MM.1S (cell line): ENCODE measurements around the gene NRAP.

ENCODE experiments used
- CTCF ChIP-seq: fragments of 300-600 bp; sonication (generic); IDR thresholded peaks from 2 replicates; pipeline ENCODE4 v1.5.1; 2016; ENCODE audit warnings: antibody characterized with exemption, low read length, mixed read lengths
- EZH2phosphoT487 ChIP-seq: fragments of 300-600 bp; sonication (generic); IDR thresholded peaks from 2 replicates; pipeline ENCODE4 v1.6.1; 2018; ENCODE audit warnings: antibody characterized with exemption, low read length

GRCh38 chr10:113626809-113627355, 37.0 kb downstream of the NRAP start:
- TF ChIP-seq CTCF (no peak), EZH2phosphoT487 (no peak)
